ENCODE data around the gene MAN1A1. TPM values are rescaled to one million over a fixed set of nuclear protein-coding genes. Genes with fewer than 3 reads are reported as not detected.

The MAN1A1 gene
- total and polyA plus RNA-seq, 10 donors = 6.0 to 148 (median 93.5) TPM

GRCh38 chr6:119241111-119241465, 108.5 kb downstream of the MAN1A1 start:
- intact Hi-C loops (cut with DNase I; ENCODE audit: low total_unique reads) = no loop called here
- no peaks in the 10 kb centered on the region for H3K27me3 ChIP-seq (replicated peaks in 1 of 7)
- WGBS, 5 donors = 53 to 73% (median 67%) methylated on average over 2 of the region's 2 CpGs
- H3K4me3 ChIP-seq = no peak overlapping the region
- no peak for TF ChIP-seq POLR2AphosphoS5 (IDR thresholded peaks at IDR 0.05)
- TF ChIP-seq CTCF (IDR thresholded peaks at IDR 0.05 in 8 of 11, conservative IDR thresholded peaks at IDR 0.05 in 3 of 11) = no peak
- no peak for TF ChIP-seq POLR2A (IDR thresholded peaks at IDR 0.05)
- H3K4me1 ChIP-seq = peaks cover 0 to 10% (median 0%) of the 10 kb centered on the region in 6 donors
- H3K27ac ChIP-seq = no peak overlapping the region
- DNase-seq = no peak
- peaks cover 0 to 27% (median 2%) of the 10 kb centered on the region in 6 donors for H3K36me3 ChIP-seq
- peaks cover 0 to 7% (median 0%) of the 10 kb centered on the region in 8 donors for H3K9me3 ChIP-seq

- no peak for DNase-seq
- Histone ChIP-seq H3K9me3 (peaks cover 0 to 9% (median 0%) of the 10 kb centered on the region in 8 donors), H3K36me3 (peaks cover 0 to 30% (median 3%) of the 10 kb centered on the region in 6 donors), H3K4me1 (peaks cover 0 to 10% (median 0%) of the 10 kb centered on the region in 6 donors), H3K4me3 (no peak overlapping the region), H3K27me3 (replicated peaks in 1 of 7) (no peaks in the 10 kb centered on the region), H3K27ac (no peak overlapping the region)
- intact Hi-C loops (cut with DNase I; ENCODE audit: low total_unique reads) = no loop called here
- 94 to 97% (median 96%) methylated on average over 5 of the region's 5 CpGs for WGBS, 5 donors
- TF ChIP-seq POLR2AphosphoS5 (IDR thresholded peaks at IDR 0.05) = no peak
- no peak for TF ChIP-seq POLR2A (IDR thresholded peaks at IDR 0.05)
- TF ChIP-seq CTCF (IDR thresholded peaks at IDR 0.05 in 8 of 11, conservative IDR thresholded peaks at IDR 0.05 in 3 of 11) = no peak
These were observed 109.1 kb downstream of the MAN1A1 start for GRCh38 chr6:119240257-119241110.

- peaks cover 0 to 9% (median 0%) of the 10 kb centered on the region in 8 donors for H3K9me3 ChIP-seq
- H3K27ac ChIP-seq = no peak overlapping the region
- intact Hi-C loops (cut with DNase I; ENCODE audit: low total_unique reads) = no loop called here
- 82 to 95% (median 91%) methylated on average over 7 of the region's 7 CpGs for WGBS, 5 donors
- no peaks in the 10 kb centered on the region for H3K27me3 ChIP-seq (replicated peaks in 1 of 7)
- TF ChIP-seq POLR2A (IDR thresholded peaks at IDR 0.05) = no peak
- no peak for TF ChIP-seq POLR2AphosphoS5 (IDR thresholded peaks at IDR 0.05)
- no peak for TF ChIP-seq CTCF (IDR thresholded peaks at IDR 0.05 in 8 of 11, conservative IDR thresholded peaks at IDR 0.05 in 3 of 11)
- peaks cover 0 to 10% (median 0%) of the 10 kb centered on the region in 6 donors for H3K4me1 ChIP-seq
- no peak for DNase-seq
- peaks cover 0 to 41% (median 5%) of the 10 kb centered on the region in 6 donors for H3K36me3 ChIP-seq
- H3K4me3 ChIP-seq = no peak overlapping the region
These were observed 112.3 kb downstream of the MAN1A1 start for GRCh38 chr6:119237177-119237715.

GRCh38 chr6:119234941-119235340, 114.6 kb downstream of the MAN1A1 start:
- Histone ChIP-seq H3K4me3 (no peak overlapping the region), H3K27me3 (replicated peaks in 1 of 7) (no peaks in the 10 kb centered on the region), H3K27ac (no peak overlapping the region), H3K9me3 (peaks cover 0 to 9% (median 0%) of the 10 kb centered on the region in 8 donors), H3K4me1 (no peaks in the 10 kb centered on the region), H3K36me3 (peaks cover 0 to 49% (median 5%) of the 10 kb centered on the region in 6 donors)
- 96 to 98% (median 96%) methylated on average over 4 of the region's 4 CpGs for WGBS, 5 donors
- TF ChIP-seq POLR2A (IDR thresholded peaks at IDR 0.05) (no peak), POLR2AphosphoS5 (IDR thresholded peaks at IDR 0.05) (no peak), CTCF (IDR thresholded peaks at IDR 0.05 in 8 of 11, conservative IDR thresholded peaks at IDR 0.05 in 3 of 11) (no peak)
- DNase-seq = no peak
- intact Hi-C loops (cut with DNase I; ENCODE audit: low total_unique reads) = no loop called here

All from spleen (tissue), 11 donors.